BLaER1 (cell line): ENCODE data around the gene TCF4.

Source experiments
- H3K27ac ChIP-seq: shearing (Covaris generic); formaldehyde crosslinking; 2 replicates; pipeline ENCODE4 v1.8.1; 2022
- H3K27me3 ChIP-seq: shearing (Covaris generic); formaldehyde crosslinking; 2 replicates; pipeline ENCODE4 v1.8.1; 2022
- H3K36me3 ChIP-seq: shearing (Covaris generic); formaldehyde crosslinking; 2 replicates; pipeline ENCODE4 v1.8.1; 2022
- H3K4me1 ChIP-seq: shearing (Covaris generic); formaldehyde crosslinking; 2 replicates; pipeline ENCODE4 v1.8.1; 2022
- H3K4me2 ChIP-seq: shearing (Covaris generic); formaldehyde crosslinking; 2 replicates; pipeline ENCODE4 v1.8.1; 2022
- H3K4me3 ChIP-seq: shearing (Covaris generic); formaldehyde crosslinking; 2 replicates; pipeline ENCODE4 v1.8.1; 2022
- H3K9ac ChIP-seq: shearing (Covaris generic); formaldehyde crosslinking; 2 replicates; pipeline ENCODE4 v1.8.1; 2022
- H3K9me3 ChIP-seq: shearing (Covaris generic); formaldehyde crosslinking; 2 replicates; pipeline ENCODE4 v1.8.1; 2022
- H4K20me1 ChIP-seq: shearing (Covaris generic); formaldehyde crosslinking; 2 replicates; pipeline ENCODE4 v1.8.1; 2022
- Cebpa-rat ChIP-seq: shearing (Covaris generic); IDR thresholded peaks from 2 replicates; pipeline ENCODE4 v1.8.1; 2022

TCF4 gene

GRCh38 chr18:55355223-55355622, 232.8 kb downstream of the TCF4 start:
- no peak overlapping the region for H3K27ac ChIP-seq
- H3K9me3 ChIP-seq = no peaks in the 10 kb centered on the region
- TF ChIP-seq Cebpa-rat = no peak
- no peak overlapping the region for H3K9ac ChIP-seq
- no peaks in the 10 kb centered on the region for H3K27me3 ChIP-seq
- peaks cover 53% of the 10 kb centered on the region for H3K36me3 ChIP-seq
- no peak overlapping the region for H3K4me2 ChIP-seq
- no peak overlapping the region for H3K4me3 ChIP-seq
- H4K20me1 ChIP-seq = peaks cover 100% of the 10 kb centered on the region
- 0 out of 2 replicates have a peak, but pooled peaks cover 5% of the 10 kb centered on the region for H3K4me1 ChIP-seq

- Histone ChIP-seq H3K27me3 (no peaks in the 10 kb centered on the region), H4K20me1 (peaks cover 100% of the 10 kb centered on the region), H3K27ac (no peak overlapping the region), H3K4me1 (0 out of 2 replicates have a peak, but pooled peaks cover 5% of the 10 kb centered on the region), H3K4me2 (no peak overlapping the region), H3K9ac (no peak overlapping the region), H3K4me3 (no peak overlapping the region), H3K9me3 (no peaks in the 10 kb centered on the region), H3K36me3 (peaks cover 53% of the 10 kb centered on the region)
- TF ChIP-seq Cebpa-rat = no peak
Measured at GRCh38 chr18:55354795-55355194, 233.2 kb downstream of the TCF4 start.

GRCh38 chr18:55353806-55354205, 234.2 kb downstream of the TCF4 start:
- Histone ChIP-seq H3K4me1 (0 out of 2 replicates have a peak, but pooled peaks cover 5% of the 10 kb centered on the region), H3K4me3 (no peak overlapping the region), H3K9me3 (no peaks in the 10 kb centered on the region), H4K20me1 (peaks cover 100% of the 10 kb centered on the region), H3K9ac (no peak overlapping the region), H3K27me3 (no peaks in the 10 kb centered on the region), H3K4me2 (no peak overlapping the region), H3K27ac (no peak overlapping the region), H3K36me3 (peaks cover 46% of the 10 kb centered on the region)
- TF ChIP-seq Cebpa-rat = no peak

- Histone ChIP-seq H3K27ac (no peak overlapping the region), H3K4me3 (no peak overlapping the region), H3K36me3 (peaks cover 41% of the 10 kb centered on the region), H3K9me3 (no peaks in the 10 kb centered on the region), H4K20me1 (peaks cover 100% of the 10 kb centered on the region), H3K27me3 (no peaks in the 10 kb centered on the region), H3K9ac (no peak overlapping the region), H3K4me1 (0 out of 2 replicates have a peak, but pooled peaks cover 5% of the 10 kb centered on the region), H3K4me2 (no peak overlapping the region)
- no peak for TF ChIP-seq Cebpa-rat
Measured at GRCh38 chr18:55353391-55353790, 234.6 kb downstream of the TCF4 start.

GRCh38 chr18:55351980-55352714, 235.8 kb downstream of the TCF4 start:
- no peak overlapping the region for H3K4me2 ChIP-seq
- H3K36me3 ChIP-seq = peaks cover 38% of the 10 kb centered on the region
- H3K27ac ChIP-seq = no peak overlapping the region
- 0 out of 2 replicates have a peak, but pooled peaks cover 5% of the 10 kb centered on the region for H3K4me1 ChIP-seq
- H3K27me3 ChIP-seq = no peaks in the 10 kb centered on the region
- H3K9ac ChIP-seq = no peak overlapping the region
- no peak overlapping the region for H3K4me3 ChIP-seq
- H3K9me3 ChIP-seq = no peaks in the 10 kb centered on the region
- H4K20me1 ChIP-seq = peaks cover 100% of the 10 kb centered on the region
- TF ChIP-seq Cebpa-rat = no peak

GRCh38 chr18:55351241-55351691, 236.7 kb downstream of the TCF4 start:
- 0 out of 2 replicates have a peak, but pooled peaks cover 5% of the 10 kb centered on the region for H3K4me1 ChIP-seq
- TF ChIP-seq Cebpa-rat = no peak
- H3K9ac ChIP-seq = no peak overlapping the region
- H3K4me2 ChIP-seq = no peak overlapping the region
- peaks cover 100% of the 10 kb centered on the region for H4K20me1 ChIP-seq
- H3K9me3 ChIP-seq = no peaks in the 10 kb centered on the region
- no peak overlapping the region for H3K4me3 ChIP-seq
- no peak overlapping the region for H3K27ac ChIP-seq
- H3K36me3 ChIP-seq = peaks cover 44% of the 10 kb centered on the region
- H3K27me3 ChIP-seq = no peaks in the 10 kb centered on the region

GRCh38 chr18:55349685-55350084, 238.3 kb downstream of the TCF4 start:
- Histone ChIP-seq H3K4me2 (no peak overlapping the region), H3K27me3 (no peaks in the 10 kb centered on the region), H4K20me1 (peaks cover 100% of the 10 kb centered on the region), H3K4me3 (no peak overlapping the region), H3K9ac (no peak overlapping the region), H3K4me1 (no peaks in the 10 kb centered on the region), H3K27ac (no peak overlapping the region), H3K36me3 (peaks cover 42% of the 10 kb centered on the region), H3K9me3 (no peaks in the 10 kb centered on the region)
- no peak for TF ChIP-seq Cebpa-rat

- TF ChIP-seq Cebpa-rat = no peak
- peaks cover 57% of the 10 kb centered on the region for H3K36me3 ChIP-seq
- H3K27me3 ChIP-seq = no peaks in the 10 kb centered on the region
- no peak overlapping the region for H3K9ac ChIP-seq
- H4K20me1 ChIP-seq = peaks cover 100% of the 10 kb centered on the region
- no peak overlapping the region for H3K4me2 ChIP-seq
- H3K9me3 ChIP-seq = no peaks in the 10 kb centered on the region
- no peaks in the 10 kb centered on the region for H3K4me1 ChIP-seq
- H3K4me3 ChIP-seq = no peak overlapping the region
- no peak overlapping the region for H3K27ac ChIP-seq
Measured at GRCh38 chr18:55346961-55347740, 240.8 kb downstream of the TCF4 start.

GRCh38 chr18:55346387-55346786, 241.6 kb downstream of the TCF4 start:
- no peak overlapping the region for H3K27ac ChIP-seq
- H3K27me3 ChIP-seq = no peaks in the 10 kb centered on the region
- no peaks in the 10 kb centered on the region for H3K9me3 ChIP-seq
- no peak overlapping the region for H3K4me2 ChIP-seq
- no peak for TF ChIP-seq Cebpa-rat
- no peak overlapping the region for H3K9ac ChIP-seq
- no peak overlapping the region for H3K4me3 ChIP-seq
- H4K20me1 ChIP-seq = peaks cover 100% of the 10 kb centered on the region
- H3K36me3 ChIP-seq = peaks cover 62% of the 10 kb centered on the region
- H3K4me1 ChIP-seq = peaks cover 5% of the 10 kb centered on the region
